Measurements from ENCODE around the gene DPEP2NB. TPM values are rescaled to one million over a fixed set of nuclear protein-coding genes. Genes with fewer than 3 reads are reported as not detected.

DPEP2NB gene
- total RNA-seq = not detected

GRCh38 chr16:68015681-68016080 is at the start of gene DPEP2NB:
Gene DPEP2NB (minus strand): TSS chr16:68015911. CDS start chr16:68015770, 141 bp downstream.

GRCh38 chr16:68022728-68023537 is 7.2 kb upstream of the DPEP2NB start, which contains the start of the genes DDX28 and DUS2:
Gene DDX28 (minus strand): TSS chr16:68023232. CDS start chr16:68023202, 30 bp downstream.
Gene DUS2 (plus strand): TSS chr16:68023284. CDS start chr16:68038024, 14,740 bp downstream.

GRCh38 chr16:67998779-67999688 is 16.7 kb downstream of the DPEP2NB start, which contains the start of gene DPEP2:
Gene DPEP2 (minus strand): TSS chr16:67999484. CDS start chr16:67993212, 6,272 bp downstream.

GRCh38 chr16:67979955-67980678 is 35.6 kb downstream of the DPEP2NB start, which contains the start of gene DPEP3:
Gene DPEP3 (minus strand): TSS chr16:67980499. CDS start chr16:67980380, 119 bp downstream.

GRCh38 chr16:67968400-67969253 is 47.1 kb downstream of the DPEP2NB start, which contains the start of gene SLC12A4:
Gene SLC12A4 (minus strand): TSS chr16:67968637. CDS start chr16:67968553, 84 bp downstream.

Small RNAs within 50 kb of the gene (small RNA-seq; reads per million reads assigned to genes)
- not detected for gene RNU6-359P (ENCODE audit: low replicate concordance)

Other genes with a start within 250 kb of the DPEP2NB start
- 18.7 TPM for gene RANBP10, start 209.4 kb downstream of the DPEP2NB start, total RNA-seq
- gene TSNAXIP1, start 209.0 kb downstream of the DPEP2NB start, total RNA-seq = 5.4 TPM
- gene THAP11, start 173.6 kb downstream of the DPEP2NB start, total RNA-seq = 37.0 TPM
- 115 TPM for gene NUTF2, start 169.0 kb downstream of the DPEP2NB start, total RNA-seq
- 39.8 TPM for gene CENPT, start 168.2 kb downstream of the DPEP2NB start, total RNA-seq
- gene EDC4, start 142.9 kb downstream of the DPEP2NB start, total RNA-seq = 82.0 TPM
- gene NRN1L, start 131.0 kb downstream of the DPEP2NB start, total RNA-seq = 1.2 TPM
- 26.0 TPM for gene PSKH1, start 122.7 kb downstream of the DPEP2NB start, total RNA-seq
- 0.18 TPM for gene CTRL, start 84.0 kb downstream of the DPEP2NB start, total RNA-seq
- 54.2 TPM for gene PSMB10, start 79.1 kb downstream of the DPEP2NB start, total RNA-seq
- gene LCAT, start 71.8 kb downstream of the DPEP2NB start, total RNA-seq = 10.1 TPM
- gene SLC12A4, start 47.3 kb downstream of the DPEP2NB start, total RNA-seq = 45.4 TPM
- not detected for gene DPEP3, start 35.4 kb downstream of the DPEP2NB start, total RNA-seq
- gene DPEP2, start 16.4 kb downstream of the DPEP2NB start, total RNA-seq = 2.7 TPM
- gene DDX28, start 7.3 kb upstream of the DPEP2NB start, total RNA-seq = 10.2 TPM
- gene DUS2, start 7.4 kb upstream of the DPEP2NB start, total RNA-seq = 11.3 TPM
- gene NFATC3, start 69.5 kb upstream of the DPEP2NB start, total RNA-seq = 36.4 TPM
- 16.1 TPM for gene ESRP2, start 220.2 kb upstream of the DPEP2NB start, total RNA-seq
- gene PLA2G15, start 229.5 kb upstream of the DPEP2NB start, total RNA-seq = 34.9 TPM
- 21.8 TPM for gene SLC7A6, start 248.6 kb upstream of the DPEP2NB start, total RNA-seq

Measured in metanephros (tissue), 2 donors.